CD14-positive monocyte (primary cell): ENCODE measurements around the gene KCNS3. TPM values are rescaled to one million over a fixed set of nuclear protein-coding genes. Genes with fewer than 3 reads are reported as not detected.

ENCODE experiments used
- DNase-seq, 3 donors: peaks; one replicate each; pipeline ENCODE4 v3.0.0-alpha.2; 2011 to 2022
- H2AFZ ChIP-seq: 2 replicates; pipeline ENCODE4 v1.6.0; 2012; ENCODE audit warnings: mild to moderate bottlenecking, low read depth, low read length, inconsistent platforms; ENCODE audit not compliant: insufficient read depth, poor library complexity, severe bottlenecking
- H3K27ac ChIP-seq, 2 donors: 1 replicate in 1 of 2; 2 replicates in 1 of 2; pipeline ENCODE4 v1.5.1; 2012 to 2013; ENCODE audit warnings: low read length in 2 of 2, control low read depth in 1 of 2, inconsistent platforms in 1 of 2, low read depth in 1 of 2, mild to moderate bottlenecking in 1 of 2
- H3K27me3 ChIP-seq, 2 donors: one replicate each; pipeline versions ENCODE4 v1.6.0 to v1.6.1; 2011 to 2013; ENCODE audit warnings: low read length in 2 of 2; ENCODE audit not compliant: control insufficient read depth in 2 of 2, insufficient read depth in 2 of 2
- H3K36me3 ChIP-seq, 2 donors: replicated peaks in 1 of 2; 1 replicate in 1 of 2; 2 replicates in 1 of 2; pipeline versions ENCODE4 v1.5.1 to v1.6.1; 2012 to 2013; ENCODE audit warnings: low read length in 2 of 2, control low read depth in 1 of 2, inconsistent platforms in 1 of 2, mild to moderate bottlenecking in 1 of 2; ENCODE audit not compliant: insufficient read depth in 2 of 2, control insufficient read depth in 1 of 2
- H3K4me1 ChIP-seq, 2 donors: 1 replicate in 1 of 2; 2 replicates in 1 of 2; pipeline versions ENCODE4 v1.5.1 to v1.6.1; 2012 to 2013; ENCODE audit warnings: low read length in 2 of 2, control low read depth in 1 of 2, inconsistent platforms in 1 of 2, mild to moderate bottlenecking in 1 of 2, moderate library complexity in 1 of 2; ENCODE audit not compliant: insufficient read depth in 2 of 2, control insufficient read depth in 1 of 2
- H3K4me2 ChIP-seq: replicated peaks from 2 replicates; pipeline ENCODE3; 2012; ENCODE audit warnings: low read length, moderate library complexity, mild to moderate bottlenecking; ENCODE audit not compliant: poor library complexity, severe bottlenecking; ENCODE audit errors: extremely low read depth
- H3K4me3 ChIP-seq, 3 experiments: fragments of 200-600 bp in 1 of 3; sonication (generic) in 1 of 3; replicated peaks in 1 of 3; 1 replicate in 2 of 3; 2 replicates in 1 of 3; pipeline ENCODE4 v1.5.1; 2011 to 2013; ENCODE audit warnings: low read length in 3 of 3, mild to moderate bottlenecking in 3 of 3, control low read depth in 2 of 3, low read depth in 2 of 3, inconsistent platforms in 1 of 3, moderate library complexity in 1 of 3
- H3K79me2 ChIP-seq: 2 replicates; pipeline ENCODE4 v1.6.0; 2012; ENCODE audit warnings: mild to moderate bottlenecking, control low read depth, inconsistent platforms, low read length, moderate library complexity; ENCODE audit not compliant: insufficient read depth
- H3K9ac ChIP-seq: 2 replicates; pipeline ENCODE4 v1.6.0; 2017; ENCODE audit warnings: low read length, mild to moderate bottlenecking; ENCODE audit not compliant: insufficient read depth, poor library complexity, severe bottlenecking
- H3K9me3 ChIP-seq, 2 donors: replicated peaks in 1 of 2; 1 replicate in 1 of 2; 2 replicates in 1 of 2; pipeline versions ENCODE4 v1.5.1 to v1.6.1; 2012 to 2013; ENCODE audit warnings: low read length in 2 of 2, control low read depth in 1 of 2; ENCODE audit not compliant: control insufficient read depth in 1 of 2, insufficient read depth in 1 of 2
- H4K20me1 ChIP-seq: 2 replicates; pipeline ENCODE4 v1.6.0; 2012; ENCODE audit warnings: mild to moderate bottlenecking, low read length, control low read depth, moderate library complexity; ENCODE audit not compliant: insufficient read depth
- H3K27ac Mint-ChIP-seq, 7 donors: one replicate each; pipeline ENCODE4 v1.8.0; 2020; ENCODE audit warnings: mild to moderate bottlenecking in 7 of 7, mixed read lengths in 7 of 7, moderate library complexity in 6 of 7, inconsistent platforms in 2 of 7
- H3K27me3 Mint-ChIP-seq, 3 donors: one replicate each; pipeline ENCODE4 v1.8.0; 2021 to 2022; ENCODE audit warnings: low read depth in 3 of 3, mild to moderate bottlenecking in 3 of 3, mixed read lengths in 3 of 3, moderate library complexity in 3 of 3, inconsistent platforms in 1 of 3
- H3K36me3 Mint-ChIP-seq, 2 donors: one replicate each; pipeline ENCODE4 v1.8.0; 2020; ENCODE audit warnings: mixed read lengths in 2 of 2, inconsistent platforms in 1 of 2, mild to moderate bottlenecking in 1 of 2
- H3K4me1 Mint-ChIP-seq: one replicate; pipeline ENCODE4 v1.8.0; 2020; ENCODE audit warnings: mild to moderate bottlenecking, mixed read lengths
- H3K4me3 Mint-ChIP-seq, 2 donors: one replicate each; pipeline ENCODE4 v1.8.0; 2020; ENCODE audit warnings: mild to moderate bottlenecking in 2 of 2, mixed read lengths in 2 of 2, moderate library complexity in 1 of 2
- H3K9me3 Mint-ChIP-seq, 7 donors: one replicate each; pipeline ENCODE4 v1.8.0; 2020 to 2022; ENCODE audit warnings: mixed read lengths in 7 of 7, mild to moderate bottlenecking in 6 of 7, moderate library complexity in 6 of 7, inconsistent platforms in 2 of 7
- CTCF ChIP-seq: fragments of 200-600 bp; IDR thresholded peaks from one replicate; pipeline ENCODE4 v1.8.0; 2022; ENCODE audit warnings: antibody characterized with exemption, mild to moderate bottlenecking
- WGBS: methylation state at CpG from one replicate; pipeline ENCODE4 v1.1.5; 2013; ENCODE audit warnings: missing lambda C conversion rate; ENCODE audit not compliant: insufficient coverage; 5-methylcytosine and 5-hydroxymethylcytosine counted together
- intact Hi-C, 2 donors: fragments of 100-400 bp; cut with micrococcal nuclease; formaldehyde crosslinking; loops; one replicate each; pipeline versions ENCODE4 v1.15.0 to v1.15.1; 2023
- polyA plus RNA-seq, 3 donors: library from polyadenylated mRNA; depleted of rRNA in 1 of 3; unstranded in 2 of 3; stranded (reverse) in 1 of 3; fragments of 300-500 nt in 2 of 3; fragments of >200 nt in 1 of 3; fragmentation: Illumina TruSeq in 2 of 3; gene quantifications; 1 replicate in 2 of 3; 2 replicates in 1 of 3; pipeline ENCODE4 v1.2.3, GENCODE V29; 2012 to 2021

Gene KCNS3
- polyA plus RNA-seq, 3 donors, result not detected

- H3K4me2 ChIP-seq, result no peak overlapping the region
- H3K27me3 ChIP-seq, result no peaks in the 10 kb centered on the region
- no peaks in the 10 kb centered on the region for H3K4me1 Mint-ChIP-seq
- H4K20me1 ChIP-seq, result no peaks in the 10 kb centered on the region
- no peak for DNase-seq
- peaks cover 0 to 3% (median 1%) of the 10 kb centered on the region in 3 donors for H3K27me3 Mint-ChIP-seq
- no peaks in the 10 kb centered on the region for H3K36me3 Mint-ChIP-seq
- no peak overlapping the region for H3K4me3 Mint-ChIP-seq
- no peaks in the 10 kb centered on the region for H3K36me3 ChIP-seq
- no peak for TF ChIP-seq CTCF
- no peaks in the 10 kb centered on the region for H3K9me3 ChIP-seq
- whole genome bisulfite sequencing, result 100% methylated on average over 1 of the region's 3 CpGs
- H3K4me1 ChIP-seq, result no peaks in the 10 kb centered on the region
- H3K9me3 Mint-ChIP-seq, result peaks cover 0 to 6% (median 0%) of the 10 kb centered on the region in 7 donors
- intact Hi-C loops, result no loop called here
- no peak overlapping the region for H3K27ac ChIP-seq
- no peaks in the 10 kb centered on the region for H3K79me2 ChIP-seq
- no peak overlapping the region for H3K9ac ChIP-seq
- no peak overlapping the region for H3K4me3 ChIP-seq
- no peak overlapping the region for H3K27ac Mint-ChIP-seq
- no peak overlapping the region for H2AFZ ChIP-seq
These were observed 103.5 kb downstream of the KCNS3 start for GRCh38 chr2:17981936-17982335.

Other genes with a start within 250 kb of the KCNS3 start
- 1 to 10 TPM; 3.8 to 6.1 (median 5.1) TPM for gene SMC6, start 124.9 kb upstream of the KCNS3 start, polyA plus RNA-seq
- gene GEN1, start 124.5 kb upstream of the KCNS3 start, polyA plus RNA-seq, result 1 to 10 TPM in 1 of 3 donors, under 1 TPM in 2; 0.79 to 3.6 (median 0.96) TPM
- gene MSGN1, start 62.2 kb upstream of the KCNS3 start, polyA plus RNA-seq, result not detected